NCI-H748 (cell line): ENCODE results near the gene RALA.
"Not testable (repeated sequence)": the region's sequence is repeated elsewhere in the genome, so short reads cannot be mapped to it uniquely, and the experiment has no call there.

ENCODE experiments used
- DNase-seq: peaks from one replicate; lab custom pipeline; 2025; ENCODE audit not compliant: unreplicated experiment; lab: John Stamatoyannopoulos, UW

The RALA gene

DNA sequence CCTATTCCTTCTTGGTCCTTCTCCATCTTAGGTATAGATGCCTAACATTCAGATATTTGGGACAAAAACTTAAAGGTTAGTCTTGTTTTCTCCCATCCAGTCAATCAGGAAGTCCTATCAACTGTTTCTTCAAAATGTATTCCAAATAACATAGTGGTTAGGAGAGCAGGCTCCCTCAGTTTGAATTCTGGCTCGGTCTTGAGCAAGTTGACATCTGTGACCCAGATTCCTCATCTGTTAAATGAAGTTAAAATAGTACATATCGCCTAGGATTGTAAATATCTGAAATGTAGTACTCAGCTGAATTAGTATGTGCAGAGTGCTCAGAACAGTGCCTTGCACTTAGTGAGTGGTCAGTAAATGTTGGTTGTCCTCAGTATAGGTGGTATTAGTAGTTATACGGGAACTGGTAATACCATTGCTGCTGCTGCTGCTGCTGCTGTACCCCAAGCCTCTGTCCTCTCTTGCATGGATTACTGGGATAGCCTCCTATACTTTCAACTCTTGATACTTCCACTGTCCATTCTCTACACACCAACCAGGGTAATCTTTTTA lies 58.6 kb downstream of the RALA start:
- no peak for DNase-seq

GRCh38 chr7:39683216-39683845 lies 60.0 kb downstream of the RALA start:
- DNase-seq, result no peak

DNA sequence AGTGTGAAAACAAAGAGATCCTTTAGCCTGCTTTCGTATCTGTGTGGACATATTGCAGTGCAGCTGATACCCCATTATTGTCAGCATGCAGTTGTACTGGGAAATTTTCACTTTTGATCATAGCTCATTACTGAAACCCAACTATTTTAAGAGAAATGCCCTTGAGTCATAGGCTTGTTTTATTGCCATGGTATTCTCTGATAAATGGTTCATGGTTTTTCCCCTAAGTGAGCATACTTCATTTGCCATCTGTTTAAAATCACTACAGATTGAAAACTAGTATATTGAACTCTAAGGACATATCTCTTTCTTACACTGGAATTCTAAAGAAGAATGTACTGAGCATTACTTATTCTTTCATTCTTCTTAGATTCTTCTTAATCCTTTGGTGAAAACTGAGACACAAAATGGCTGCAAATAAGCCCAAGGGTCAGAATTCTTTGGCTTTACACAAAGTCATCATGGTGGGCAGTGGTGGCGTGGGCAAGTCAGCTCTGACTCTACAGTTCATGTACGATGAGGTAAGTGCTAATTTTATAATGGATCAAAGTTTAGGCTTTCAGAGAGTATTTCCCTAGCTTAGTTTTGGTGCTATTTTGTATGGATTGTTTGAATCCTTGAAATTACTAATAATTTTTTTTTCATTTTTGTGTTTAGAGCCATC lies 63.0 kb downstream of the RALA start:
- no peak for DNase-seq

DNA sequence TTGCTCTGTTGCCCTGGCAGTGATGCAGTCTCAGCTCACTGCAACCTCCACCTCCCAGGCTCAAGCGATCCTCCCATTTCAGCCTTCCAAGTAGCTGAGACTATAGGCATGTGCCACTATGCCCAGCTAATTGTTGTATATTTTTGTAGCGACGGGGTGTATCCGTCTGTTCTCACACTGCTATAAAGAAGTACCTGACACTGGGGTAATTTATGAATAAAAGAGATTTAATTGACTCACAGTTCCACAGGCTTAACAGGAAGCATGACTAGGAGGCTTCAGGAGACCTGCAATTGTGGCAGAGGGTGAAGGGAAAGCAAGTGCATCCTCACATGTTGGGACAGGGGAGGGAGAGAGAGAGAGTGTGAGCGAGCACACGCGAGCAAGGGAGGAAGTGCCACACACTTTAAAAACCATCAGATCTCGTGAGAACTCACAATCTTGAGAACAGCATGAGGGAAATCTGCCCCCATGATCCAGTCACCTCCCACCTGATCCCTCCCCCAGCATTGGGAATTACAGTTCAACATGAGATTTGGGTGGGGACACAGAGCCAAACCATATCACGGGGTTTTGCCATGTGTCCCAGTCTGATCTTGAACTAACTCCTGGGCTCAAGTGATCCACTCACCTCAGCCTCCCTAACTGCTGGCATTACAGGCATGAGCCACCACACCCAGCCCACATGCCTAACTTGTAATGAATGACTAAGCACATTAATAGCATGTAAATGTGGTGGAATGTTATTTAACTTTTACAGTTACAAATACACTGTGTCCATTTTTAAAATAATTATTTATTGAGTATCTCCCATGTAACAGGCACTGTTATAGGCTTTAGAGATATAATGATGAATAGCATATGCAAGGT lies 65.5 kb downstream of the RALA start:
- DNase-seq, result no peak

GRCh38 chr7:39691821-39692220 lies 68.4 kb downstream of the RALA start:
- DNase-seq, result no peak

- DNase-seq, result not testable (repeated sequence)
These were observed 69.7 kb downstream of the RALA start for GRCh38 chr7:39693086-39693485.

DNA sequence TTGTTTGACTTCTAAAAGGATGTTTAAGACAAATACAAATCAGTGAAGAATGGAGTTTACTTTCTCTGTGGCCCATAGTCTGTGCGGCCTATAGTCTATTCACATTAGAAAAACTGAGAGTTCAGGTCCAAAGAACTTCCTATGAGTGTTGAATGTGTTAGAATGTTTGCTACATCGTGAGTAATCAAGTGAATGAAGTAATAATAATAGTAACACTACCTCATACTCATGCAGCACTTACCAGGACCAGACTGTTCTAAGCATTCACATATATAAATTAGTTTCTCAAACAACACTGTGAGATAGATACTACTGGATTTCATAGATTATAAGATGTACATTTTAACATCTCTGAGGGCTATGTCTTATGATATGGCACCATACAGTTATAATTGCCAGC lies 70.4 kb downstream of the RALA start:
- DNase-seq, result no peak

- no peak for DNase-seq
These were observed 72.6 kb downstream of the RALA start for GRCh38 chr7:39695852-39696586.

GRCh38 chr7:39696631-39697030 lies 73.3 kb downstream of the RALA start:
- no peak for DNase-seq

GRCh38 chr7:39697483-39697882 lies 74.1 kb downstream of the RALA start:
- DNase-seq, result no peak

GRCh38 chr7:39700165-39700564 lies 76.8 kb downstream of the RALA start:
- no peak for DNase-seq

- no peak for DNase-seq
These were observed 77.6 kb downstream of the RALA start for GRCh38 chr7:39700932-39701331.

- DNase-seq, result no peak
These were observed 78.8 kb downstream of the RALA start for GRCh38 chr7:39702133-39702532.

DNA sequence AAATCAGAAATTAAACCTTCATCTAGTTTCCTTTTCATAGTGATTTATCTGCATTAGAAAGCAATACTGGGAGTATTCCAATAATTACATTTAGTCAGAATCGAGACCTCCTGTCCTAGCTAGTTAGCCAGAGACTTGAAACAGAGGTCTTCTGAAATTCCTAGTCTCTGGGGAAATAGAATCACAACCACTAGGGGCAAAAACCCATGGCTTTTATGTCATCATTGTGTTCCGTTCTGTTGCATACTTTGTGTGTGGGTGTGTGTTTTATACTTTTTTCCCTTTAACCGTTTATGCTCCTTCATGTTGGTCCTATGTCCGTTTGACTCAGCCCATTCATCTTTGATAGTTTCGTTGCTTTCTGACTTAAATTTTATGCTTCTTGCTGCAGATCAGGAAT lies 79.8 kb downstream of the RALA start:
- DNase-seq, result no peak

- DNase-seq, result no peak
These were observed 85.7 kb downstream of the RALA start for GRCh38 chr7:39709029-39709428.

- DNase-seq, result peak; percentile 47
These were observed 86.5 kb downstream of the RALA start for GRCh38 chr7:39709768-39710311.

DNA sequence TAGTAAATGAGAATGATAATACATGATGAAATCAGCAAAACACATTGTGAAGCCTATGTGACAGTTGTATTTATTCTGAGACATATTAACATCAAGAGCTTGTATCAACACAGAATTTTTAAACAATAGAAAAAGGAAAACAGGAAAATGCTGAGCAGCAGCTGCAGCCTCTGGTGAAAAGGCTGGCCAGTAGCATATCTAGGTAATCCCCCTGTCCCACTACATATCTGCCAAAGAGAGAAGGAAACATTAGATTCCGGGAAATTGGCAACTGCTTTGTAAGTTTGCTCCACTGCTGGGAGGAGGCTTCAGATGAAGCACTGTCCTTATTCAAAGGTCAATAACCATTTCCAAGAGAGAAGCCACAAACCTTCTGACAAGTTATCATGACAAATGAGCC lies 89.4 kb downstream of the RALA start:
- DNase-seq, result peak; percentile 8

GRCh38 chr7:39714447-39715091 lies 91.2 kb downstream of the RALA start:
- DNase-seq, result no peak

DNA sequence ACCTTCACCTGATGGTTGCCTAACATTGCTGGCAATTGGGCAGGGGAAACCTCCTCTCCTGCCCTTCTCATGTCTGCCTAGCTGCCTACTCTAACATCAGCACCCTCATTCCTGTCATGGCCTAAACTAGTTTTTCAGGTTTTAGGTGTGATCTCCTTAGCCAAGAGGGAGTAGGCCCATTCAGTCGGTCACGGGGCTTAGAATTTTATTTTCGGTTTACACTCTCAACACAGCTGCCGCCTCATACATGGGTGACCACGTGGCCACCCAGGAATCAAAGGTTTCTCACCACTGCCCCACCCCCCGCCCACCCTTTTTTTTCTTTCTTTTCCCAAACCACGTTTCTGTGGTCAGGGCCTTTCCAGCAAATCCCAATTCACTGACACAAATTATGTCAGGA lies 97.2 kb downstream of the RALA start:
- DNase-seq, result peak; percentile 95

GRCh38 chr7:39721345-39721744 lies 98.0 kb downstream of the RALA start:
- DNase-seq, result no peak
